Tibial nerve (tissue), 4 donors: Measurements from ENCODE around the gene DLGAP4. TPM values are rescaled to one million over a fixed set of nuclear protein-coding genes. Genes with fewer than 3 reads are reported as not detected.

Experiments
- DNase-seq, 2 donors: peaks; one replicate each; pipeline ENCODE4 v3.0.0-alpha.2; 2019; ENCODE audit warnings: low spot score in 2 of 2
- H3K27ac ChIP-seq, 4 donors: fragments of 200-600 bp; sonication (generic) in 3 of 4; one replicate each; pipeline ENCODE4 v1.5.1; 2017 to 2019; ENCODE audit warnings: mild to moderate bottlenecking in 1 of 4
- H3K27me3 ChIP-seq, 2 donors: fragments of 200-600 bp; sonication (generic) in 1 of 2; one replicate each; pipeline versions ENCODE4 v1.5.1 to v1.6.0; 2017 to 2019
- H3K36me3 ChIP-seq, 3 donors: fragments of 200-600 bp; sonication (generic); one replicate each; pipeline ENCODE4 v1.5.1; 2018 to 2019
- H3K4me1 ChIP-seq, 4 donors: fragments of 200-600 bp; sonication (generic) in 3 of 4; one replicate each; pipeline ENCODE4 v1.5.1; 2017 to 2019
- H3K4me3 ChIP-seq, 4 donors: fragments of 200-600 bp; sonication (generic) in 3 of 4; one replicate each; pipeline ENCODE4 v1.5.1; 2017 to 2019; ENCODE audit warnings: mild to moderate bottlenecking in 1 of 4, moderate library complexity in 1 of 4
- H3K9me3 ChIP-seq, 4 donors: fragments of 200-600 bp; sonication (generic) in 3 of 4; one replicate each; pipeline ENCODE4 v1.5.1; 2017 to 2019
- EP300 ChIP-seq, 2 donors: sonication (generic); formaldehyde crosslinking; IDR thresholded peaks; one replicate each; pipeline ENCODE4 v1.6.1; 2017; ENCODE audit warnings: antibody characterized with exemption in 2 of 2, mild to moderate bottlenecking in 1 of 2
- POLR2A ChIP-seq, 2 donors: fragments of 450-650 bp; IDR thresholded peaks; one replicate each; pipeline ENCODE4 v1.6.1; 2017; ENCODE audit warnings: antibody characterized with exemption in 2 of 2, mild to moderate bottlenecking in 2 of 2, moderate library complexity in 2 of 2
- WGBS, 2 donors: methylation state at CpG; one replicate each; pipeline ENCODE4 v1.1.5; 2018; 5-methylcytosine and 5-hydroxymethylcytosine counted together
- total RNA-seq, 4 donors: library from RNA; depleted of rRNA; stranded (reverse); fragments of >200 nt; gene quantifications; one replicate each; pipeline ENCODE4 v1.1.0, GENCODE V29; 2016
- TF ChIP-seq, protein P1 (sequence below), 5 experiments: fragments of 200-600 bp in 3 of 5; fragments of 450-650 bp in 2 of 5; sonication (generic) in 3 of 5; IDR thresholded peaks; one replicate each; pipeline ENCODE4 v1.5.1; 2016 to 2019; ENCODE audit warnings: antibody characterized with exemption in 5 of 5, mild to moderate bottlenecking in 3 of 5, moderate library complexity in 2 of 5

DLGAP4 gene
- total RNA-seq, 4 donors from 2014 or later: 46.1 to 97.5 (median 52.5) TPM

DNA sequence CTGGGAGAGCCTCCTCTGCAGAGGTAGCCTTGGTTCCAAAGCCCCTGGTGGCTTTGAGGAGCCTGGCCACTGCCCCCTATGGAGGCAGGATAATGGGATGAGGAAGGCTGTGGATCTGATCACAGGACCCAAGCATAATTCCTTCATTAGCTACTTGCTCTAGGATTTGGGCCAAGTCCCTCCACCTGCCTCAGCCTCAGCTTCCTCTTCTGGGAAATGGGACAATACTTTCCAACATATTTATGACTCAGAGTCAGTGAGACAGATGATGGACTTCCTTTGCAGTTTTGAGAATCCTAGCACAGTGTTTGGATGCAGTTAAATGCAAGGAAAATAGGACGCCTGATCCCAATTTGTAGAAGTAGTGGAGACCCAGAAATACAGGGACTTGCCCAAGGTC lies 171.3 kb downstream of the DLGAP4 start:
- no peaks in the 10 kb centered on the region for H3K36me3 ChIP-seq
- no peaks in the 10 kb centered on the region for H3K27me3 ChIP-seq
- no peak overlapping the region for H3K4me3 ChIP-seq
- WGBS, 2 donors: 84 to 94% methylated on average over 1 of the region's 1 CpG
- TF ChIP-seq EP300 (IDR thresholded peaks at IDR 0.05): no peak
- TF ChIP-seq, protein P1, sequence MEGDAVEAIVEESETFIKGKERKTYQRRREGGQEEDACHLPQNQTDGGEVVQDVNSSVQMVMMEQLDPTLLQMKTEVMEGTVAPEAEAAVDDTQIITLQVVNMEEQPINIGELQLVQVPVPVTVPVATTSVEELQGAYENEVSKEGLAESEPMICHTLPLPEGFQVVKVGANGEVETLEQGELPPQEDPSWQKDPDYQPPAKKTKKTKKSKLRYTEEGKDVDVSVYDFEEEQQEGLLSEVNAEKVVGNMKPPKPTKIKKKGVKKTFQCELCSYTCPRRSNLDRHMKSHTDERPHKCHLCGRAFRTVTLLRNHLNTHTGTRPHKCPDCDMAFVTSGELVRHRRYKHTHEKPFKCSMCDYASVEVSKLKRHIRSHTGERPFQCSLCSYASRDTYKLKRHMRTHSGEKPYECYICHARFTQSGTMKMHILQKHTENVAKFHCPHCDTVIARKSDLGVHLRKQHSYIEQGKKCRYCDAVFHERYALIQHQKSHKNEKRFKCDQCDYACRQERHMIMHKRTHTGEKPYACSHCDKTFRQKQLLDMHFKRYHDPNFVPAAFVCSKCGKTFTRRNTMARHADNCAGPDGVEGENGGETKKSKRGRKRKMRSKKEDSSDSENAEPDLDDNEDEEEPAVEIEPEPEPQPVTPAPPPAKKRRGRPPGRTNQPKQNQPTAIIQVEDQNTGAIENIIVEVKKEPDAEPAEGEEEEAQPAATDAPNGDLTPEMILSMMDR (IDR thresholded peaks at IDR 0.05): no peak
- TF ChIP-seq POLR2A (IDR thresholded peaks at IDR 0.05): no peak
- no peaks in the 10 kb centered on the region for H3K9me3 ChIP-seq
- peaks cover 0 to 78% (median 41%) of the 10 kb centered on the region in 4 donors for H3K4me1 ChIP-seq
- DNase-seq: no peak
- H3K27ac ChIP-seq: peak overlapping the region in 1 of 4 donors; percentile 0

DNA sequence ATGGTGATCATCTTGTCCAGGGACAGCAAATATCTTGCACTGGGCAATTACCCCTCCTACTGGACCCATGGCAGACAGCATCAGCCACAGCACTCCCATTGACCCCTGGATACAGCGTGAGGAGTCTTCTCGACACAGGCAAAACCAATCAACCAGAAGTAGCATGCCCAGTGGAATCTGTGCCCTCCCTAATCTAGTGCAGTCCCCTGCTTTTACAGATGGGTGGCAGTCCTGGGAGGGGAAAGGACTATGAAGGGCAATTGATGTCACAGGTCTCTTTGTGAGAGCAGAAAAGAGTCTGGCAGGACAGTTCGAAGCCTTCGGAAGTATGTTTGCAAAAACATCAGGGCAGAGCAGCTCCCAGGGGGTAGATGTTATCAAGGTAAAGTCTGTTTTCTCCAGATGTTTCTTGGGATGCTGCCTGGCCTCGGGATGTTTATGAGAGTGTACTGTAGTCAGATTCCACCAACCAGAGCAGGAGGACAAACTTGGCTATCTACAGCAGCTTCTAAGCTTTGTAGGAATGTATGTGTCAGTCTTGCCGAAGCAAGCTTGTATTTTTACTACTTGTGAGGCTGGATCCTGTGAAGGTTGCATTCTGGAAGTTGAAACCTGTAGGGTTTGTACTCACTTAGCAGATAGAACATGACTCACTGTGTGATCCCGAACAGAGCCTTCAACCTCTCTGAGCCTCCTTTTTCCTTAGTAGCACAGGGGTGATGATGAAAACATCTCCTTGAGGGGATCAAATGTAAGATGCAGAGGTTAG lies 172.2 kb downstream of the DLGAP4 start:
- Histone ChIP-seq H3K27ac (peak overlapping the region in 1 of 4 donors; percentile 35), H3K27me3 (no peaks in the 10 kb centered on the region), H3K4me1 (peaks cover 0 to 78% (median 41%) of the 10 kb centered on the region in 4 donors), H3K9me3 (no peaks in the 10 kb centered on the region), H3K36me3 (no peaks in the 10 kb centered on the region), H3K4me3 (no peak overlapping the region)
- TF ChIP-seq, protein P1 (IDR thresholded peaks at IDR 0.05): no peak
- TF ChIP-seq POLR2A (IDR thresholded peaks at IDR 0.05): no peak
- no peak for TF ChIP-seq EP300 (IDR thresholded peaks at IDR 0.05)
- no peak for DNase-seq
- WGBS, 2 donors: 67 to 68% methylated on average over 7 of the region's 7 CpGs

DNA sequence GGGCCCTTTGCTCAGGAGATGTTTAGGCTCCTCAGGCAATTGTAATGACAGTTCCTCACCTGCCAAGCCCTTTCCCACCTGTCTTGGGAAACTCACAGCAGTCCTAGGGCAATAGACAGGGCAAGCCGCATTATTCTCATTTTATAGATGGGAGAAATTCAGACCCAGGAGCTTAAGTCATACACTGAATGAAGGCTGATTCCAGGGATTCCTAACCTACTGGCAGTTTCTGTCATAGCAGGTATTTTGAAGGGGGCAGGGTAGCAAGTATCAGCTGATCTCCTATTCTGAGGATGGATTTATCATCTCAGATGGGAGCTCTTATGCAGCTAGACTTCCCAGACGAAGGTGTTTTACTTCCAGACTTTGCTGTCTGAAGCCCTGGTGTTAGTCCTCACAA lies 173.8 kb downstream of the DLGAP4 start:
- no peaks in the 10 kb centered on the region for H3K36me3 ChIP-seq
- H3K4me1 ChIP-seq: peaks cover 0 to 78% (median 47%) of the 10 kb centered on the region in 4 donors
- DNase-seq: no peak
- no peaks in the 10 kb centered on the region for H3K9me3 ChIP-seq
- TF ChIP-seq, protein P1 (IDR thresholded peaks at IDR 0.05): no peak
- TF ChIP-seq EP300 (IDR thresholded peaks at IDR 0.05) (no peak), POLR2A (IDR thresholded peaks at IDR 0.05) (no peak)
- WGBS, 2 donors: 86 to 96% methylated on average over 2 of the region's 2 CpGs
- no peaks in the 10 kb centered on the region for H3K27me3 ChIP-seq
- H3K27ac ChIP-seq: peak overlapping the region in 1 of 4 donors; percentile 61
- H3K4me3 ChIP-seq: no peak overlapping the region

DNA sequence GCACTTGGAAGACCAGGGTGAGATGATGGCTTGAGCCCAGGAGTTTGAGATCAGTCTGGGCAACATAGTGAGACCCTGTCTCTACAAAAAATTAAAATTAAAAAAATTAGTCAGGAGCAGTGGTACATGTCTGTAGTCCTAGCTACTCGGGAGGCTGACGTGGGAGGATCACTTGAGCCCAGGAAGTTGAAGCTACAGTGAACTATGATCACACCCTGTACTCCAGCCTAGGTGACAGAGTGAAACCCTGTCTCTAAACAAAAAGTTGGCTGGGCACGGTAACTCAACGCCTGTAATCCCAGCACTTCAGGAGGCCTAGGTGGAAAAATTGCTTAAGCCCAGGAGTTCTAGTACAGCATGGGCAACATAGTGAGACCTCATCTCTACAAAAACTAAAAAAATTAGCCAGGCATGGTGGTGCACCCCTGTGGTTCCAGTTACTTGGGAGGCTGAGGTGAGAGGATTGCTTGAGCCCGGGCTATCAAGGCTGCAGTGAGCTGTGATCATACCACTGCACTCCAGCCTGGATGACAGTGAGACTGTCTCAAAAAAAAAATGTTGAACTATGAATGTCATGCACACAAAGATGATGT lies 174.4 kb downstream of the DLGAP4 start:
- H3K27ac ChIP-seq: peak overlapping the region in 1 of 4 donors; percentile 61
- peaks cover 0 to 80% (median 51%) of the 10 kb centered on the region in 4 donors for H3K4me1 ChIP-seq
- H3K9me3 ChIP-seq: no peaks in the 10 kb centered on the region
- TF ChIP-seq, protein P1 (IDR thresholded peaks at IDR 0.05): no peak
- TF ChIP-seq EP300 (IDR thresholded peaks at IDR 0.05) (no peak), POLR2A (IDR thresholded peaks at IDR 0.05) (no peak)
- WGBS, 2 donors: 81 to 85% methylated on average over 5 of the region's 5 CpGs
- H3K36me3 ChIP-seq: no peaks in the 10 kb centered on the region
- no peak for DNase-seq
- no peak overlapping the region for H3K4me3 ChIP-seq
- no peaks in the 10 kb centered on the region for H3K27me3 ChIP-seq
